Endothelial cell of umbilical vein (primary cell): ENCODE results near the gene GINS3. TPM values are rescaled to one million over a fixed set of nuclear protein-coding genes. Genes with fewer than 3 reads are reported as not detected.

ENCODE experiments used
- BruUV-seq: library from RNA; stranded (reverse); fragments of 400-500 nt; replicated peaks from 2 replicates; lab custom pipeline; 2021; lab: Mats Ljungman, UMichigan
- CTCF ChIA-PET: fragments of 300-600, 350-600 bp; sonication (Branson Sonifier 250); formaldehyde crosslinking; loops from one replicate; lab custom pipeline; 2021; ENCODE audit warnings: antibody characterized with exemption, inconsistent platforms; lab: Charles Lee
- POLR2A ChIA-PET: fragments of 300-600, 350-600 bp; sonication (Branson Sonifier 250); formaldehyde crosslinking; loops from one replicate; lab custom pipeline; 2021; ENCODE audit warnings: antibody characterized with exemption, inconsistent platforms; lab: Charles Lee
- DNase-seq: peaks from one replicate; pipeline ENCODE4 v3.0.0-alpha.2; 2011; ENCODE audit warnings: low read depth, low spot score
- FAIRE-seq: peaks from 2 replicates; lab custom pipeline; 2011; peaks lifted over from hg19 to GRCh38; lab: Jason Lieb, UNC
- H2AFZ ChIP-seq: 2 replicates; pipeline ENCODE4 v1.6.0; 2012; ENCODE audit warnings: low read depth, low read length, control low read depth, inconsistent platforms
- H3K27ac ChIP-seq: 2 replicates; pipeline ENCODE4 v1.5.1; 2011; ENCODE audit warnings: low read depth, mild to moderate bottlenecking, control low read depth, low read length, moderate library complexity; ENCODE audit not compliant: insufficient read depth
- H3K27me3 ChIP-seq, 2 experiments: 2 replicates each; pipeline versions ENCODE4 v1.6.0 to v1.6.1; 2011; ENCODE audit warnings: low read length in 2 of 2, mixed read lengths in 1 of 2; ENCODE audit not compliant: control insufficient read depth in 2 of 2, insufficient read depth in 2 of 2
- H3K36me3 ChIP-seq, 2 experiments: 2 replicates in 1 of 2; 3 replicates in 1 of 2; pipeline ENCODE4 v1.5.1; 2011; ENCODE audit warnings: low read length in 2 of 2, mild to moderate bottlenecking in 1 of 2, moderate library complexity in 1 of 2; ENCODE audit not compliant: control insufficient read depth in 2 of 2, insufficient read depth in 2 of 2; ENCODE audit errors: extremely low read depth in 1 of 2
- H3K4me1 ChIP-seq: 3 replicates; pipeline ENCODE4 v1.5.1; 2011; ENCODE audit warnings: mild to moderate bottlenecking, low read length; ENCODE audit not compliant: control insufficient read depth, insufficient read depth; ENCODE audit errors: extremely low read depth
- H3K4me2 ChIP-seq: 2 replicates; pipeline ENCODE4 v1.6.1; 2011; ENCODE audit warnings: low read length, control low read depth, mixed read lengths; ENCODE audit not compliant: insufficient read depth
- H3K4me3 ChIP-seq, 3 experiments: fragments of 200-600 bp in 1 of 3; sonication (generic), shearing (Covaris generic) in 1 of 3; replicated peaks in 1 of 3; 2 replicates each; pipeline ENCODE4 v1.5.1; 2011 to 2016; ENCODE audit warnings: control low read depth in 3 of 3, low read length in 3 of 3, mild to moderate bottlenecking in 2 of 3, inconsistent platforms in 1 of 3, low read depth in 1 of 3, moderate library complexity in 1 of 3; ENCODE audit not compliant: insufficient read depth in 1 of 3
- H3K79me2 ChIP-seq: 2 replicates; pipeline ENCODE4 v1.6.0; 2012; ENCODE audit warnings: low read length, inconsistent platforms; ENCODE audit not compliant: control insufficient read depth, insufficient read depth
- H3K9ac ChIP-seq: replicated peaks from 2 replicates; pipeline ENCODE3; 2011; ENCODE audit warnings: low read length, control low read depth; ENCODE audit not compliant: insufficient read depth; ENCODE audit errors: extremely low read depth
- H3K9me1 ChIP-seq: replicated peaks from 3 replicates; pipeline ENCODE4 v1.6.0; 2011; ENCODE audit warnings: mild to moderate bottlenecking, low read length; ENCODE audit not compliant: control insufficient read depth, insufficient read depth; ENCODE audit errors: extremely low read depth
- H3K9me3 ChIP-seq: replicated peaks from 2 replicates; pipeline ENCODE4 v1.5.1; 2012; ENCODE audit warnings: low read length, inconsistent platforms; ENCODE audit not compliant: control insufficient read depth, insufficient read depth
- H4K20me1 ChIP-seq: replicated peaks from 2 replicates; pipeline ENCODE3; 2011; ENCODE audit warnings: mild to moderate bottlenecking, low read length; ENCODE audit not compliant: control insufficient read depth, insufficient read depth; ENCODE audit errors: extremely low read depth
- CTCF ChIP-seq, 2 donors: IDR thresholded peaks; 1 replicate in 1 of 2; 2 replicates in 1 of 2; pipeline ENCODE4 v1.5.1; 2011; ENCODE audit warnings: low read length in 2 of 2, mild to moderate bottlenecking in 2 of 2, moderate library complexity in 2 of 2, control low read depth in 1 of 2, inconsistent platforms in 1 of 2, low read depth in 1 of 2; ENCODE audit not compliant: insufficient read depth in 1 of 2; ENCODE audit errors: extremely low read depth in 1 of 2
- FOS ChIP-seq: IDR thresholded peaks from 2 replicates; pipeline ENCODE4 v1.6.1; 2011; ENCODE audit warnings: mild to moderate bottlenecking, low read length, moderate library complexity, borderline replicate concordance; ENCODE audit not compliant: insufficient read depth
- GATA2 ChIP-seq: IDR thresholded peaks from 2 replicates; pipeline ENCODE4 v1.7.0; 2011; ENCODE audit warnings: low read depth, mild to moderate bottlenecking, moderate library complexity, mixed read lengths, low read length; ENCODE audit not compliant: insufficient read length, insufficient read depth
- JUN ChIP-seq: IDR thresholded peaks from 2 replicates; pipeline ENCODE4 v1.6.1; 2011; ENCODE audit warnings: borderline replicate concordance, low read depth; ENCODE audit not compliant: insufficient read length, insufficient read depth
- MAX ChIP-seq: IDR thresholded peaks from 2 replicates; pipeline ENCODE4 v1.6.1; 2011; ENCODE audit not compliant: insufficient read depth, insufficient read length
- MYC ChIP-seq: IDR thresholded peaks from one replicate; pipeline ENCODE4 v1.6.1; 2011; ENCODE audit warnings: mild to moderate bottlenecking, low read depth, low read length
- POLR2AphosphoS5 ChIP-seq: IDR thresholded peaks from 2 replicates; pipeline ENCODE4 v1.6.1; 2012; ENCODE audit warnings: low read depth, mild to moderate bottlenecking, control low read depth, low read length, moderate library complexity; ENCODE audit not compliant: insufficient read depth
- dilution Hi-C: fragments of 300-500 bp; cut with MboI; formaldehyde crosslinking; loops from one replicate; pipeline ENCODE4 v1.15.0; 2019; ENCODE audit warnings: low sequenced_read_pairs; ENCODE audit not compliant: extremely low pct_ligation_motif_present
- intact Hi-C: fragments of 100-400 bp; cut with micrococcal nuclease; formaldehyde crosslinking; loops from one replicate; pipeline ENCODE4 v1.10.0; 2022
- polyA plus RNA-seq, 4 experiments: library from polyadenylated mRNA; depleted of rRNA in 3 of 4; stranded (reverse) in 3 of 4; unstranded in 1 of 4; fragments of >200 nt; gene quantifications; 2 replicates each; pipeline versions ENCODE4 v1.2.1 to v1.2.3, GENCODE V29; 2011 to 2012; ENCODE audit warnings: missing spikeins in 1 of 4
- total RNA-seq: library from RNA; stranded (reverse); gene quantifications from 2 replicates; pipeline ENCODE4 v1.2.3, GENCODE V29; 2021

GINS3 gene
- total and polyA plus RNA-seq, 2 donors (not counting 3 experiments of a cell fraction or from before 2014, with no cell fraction given) = 17.2 to 24.1 TPM

GRCh38 chr16:58348986-58349385, 43.3 kb upstream of the GINS3 start:
- intact Hi-C loops = no loop called here
- Histone ChIP-seq H3K27me3 (peaks cover 0 to 3% of the 10 kb centered on the region in 2 experiments), H3K9me3 (no peaks in the 10 kb centered on the region), H3K27ac (no peak overlapping the region), H3K36me3 (no peaks in the 10 kb centered on the region), H3K4me1 (no peaks in the 10 kb centered on the region), H2AFZ (no peak overlapping the region), H3K4me3 (no peak overlapping the region), H3K4me2 (no peak overlapping the region), H3K9ac (no peak overlapping the region), H4K20me1 (no peaks in the 10 kb centered on the region), H3K79me2 (no peaks in the 10 kb centered on the region), H3K9me1 (no peaks in the 10 kb centered on the region)
- CTCF ChIA-PET = interaction anchor here (0.8 to 20.8 kb wide), 3 partner anchors 11 to 312 kb away, joined by 3 to 550 read pairs (median 14); no protein-coding TSS in a partner anchor
- TF ChIP-seq POLR2AphosphoS5 = no peak
- no peak for TF ChIP-seq JUN
- no peak for TF ChIP-seq FOS
- no peak for TF ChIP-seq MYC
- TF ChIP-seq CTCF (IDR thresholded peaks at IDR 0.05; ENCODE audit: extremely low read depth in 1 of 2, insufficient read depth in 1 of 2, low read depth in 1 of 2, low read length in 2 of 2) = no peak
- TF ChIP-seq GATA2 = no peak
- TF ChIP-seq MAX = no peak
- FAIRE-seq (no peak), DNase-seq (no peak)
- dilution Hi-C loops = no loop called here
- BruUV-seq = no TSS peak
- POLR2A ChIA-PET = interaction anchor here (0.7 kb wide), 1 partner anchor 408 kb away, joined by 3 read pairs; no protein-coding TSS in a partner anchor
